B cell (primary cell): ENCODE measurements around the gene CMPK1. TPM values are rescaled to one million over a fixed set of nuclear protein-coding genes. Genes with fewer than 3 reads are reported as not detected.
A peak's percentile ranks its signal among the peaks of the same experiment; 100 is the strongest.

Source experiments
- ATAC-seq: fragments of 200-7000 bp; cut with Tn5 transposase; one replicate; pipeline ENCODE4 v1.10.0; 2021; ENCODE audit warnings: low read depth, mild to moderate bottlenecking, moderate number of reproducible peaks, moderate library complexity
- CTCF ChIA-PET: fragments of 350-600 bp; sonication (Branson Sonifier 250); formaldehyde crosslinking; loops from one replicate; lab custom pipeline; 2021; ENCODE audit warnings: antibody characterized with exemption, inconsistent platforms; lab: Charles Lee
- POLR2A ChIA-PET: fragments of 350-600 bp; sonication (Branson Sonifier 250); formaldehyde crosslinking; loops from one replicate; lab custom pipeline; 2021; ENCODE audit warnings: antibody characterized with exemption; lab: Charles Lee
- DNase-seq: peaks from one replicate; pipeline ENCODE4 v3.0.0; 2013
- H2AFZ ChIP-seq: 2 replicates; pipeline ENCODE4 v1.6.1; 2012; ENCODE audit warnings: mild to moderate bottlenecking, low read depth, low read length; ENCODE audit not compliant: insufficient read depth, poor library complexity, severe bottlenecking
- H3K27ac ChIP-seq, 2 donors: 1 replicate in 1 of 2; 2 replicates in 1 of 2; pipeline ENCODE4 v1.5.1; 2012 to 2013; ENCODE audit warnings: low read length in 2 of 2, mild to moderate bottlenecking in 2 of 2, moderate library complexity in 1 of 2
- H3K27me3 ChIP-seq, 4 experiments: fragments of 200-600 bp in 1 of 4; sonication (generic) in 1 of 4; replicated peaks in 1 of 4; 1 replicate in 2 of 4; 2 replicates in 2 of 4; pipeline versions ENCODE4 v1.6.1 to v1.7.0; 2013 to 2016; ENCODE audit warnings: low read length in 3 of 4, mild to moderate bottlenecking in 2 of 4, mixed read lengths in 1 of 4, moderate library complexity in 1 of 4; ENCODE audit not compliant: insufficient read depth in 4 of 4, control insufficient read depth in 3 of 4; ENCODE audit errors: control extremely low read depth in 1 of 4
- H3K36me3 ChIP-seq, 2 experiments: replicated peaks in 1 of 2; 1 replicate in 1 of 2; 2 replicates in 1 of 2; pipeline versions ENCODE4 v1.6.1 to v1.7.1; 2013; ENCODE audit warnings: low read length in 1 of 2; ENCODE audit not compliant: insufficient read depth in 2 of 2, control insufficient read depth in 1 of 2; ENCODE audit errors: control extremely low read depth in 1 of 2, extremely low read depth in 1 of 2
- H3K4me1 ChIP-seq, 2 donors: fragments of 200-600 bp in 1 of 2; sonication (generic) in 1 of 2; 1 replicate in 1 of 2; 2 replicates in 1 of 2; pipeline versions ENCODE4 v1.5.1 to v1.6.1; 2013 to 2017; ENCODE audit warnings: low read length in 2 of 2; ENCODE audit not compliant: control insufficient read depth in 2 of 2, insufficient read depth in 2 of 2
- H3K4me2 ChIP-seq: replicated peaks from 2 replicates; pipeline ENCODE3; 2012; ENCODE audit warnings: mild to moderate bottlenecking, low read depth, low read length; ENCODE audit not compliant: poor library complexity, severe bottlenecking
- H3K4me3 ChIP-seq, 5 experiments: fragments of 200-600 bp in 1 of 5; sonication (generic) in 1 of 5; 1 replicate in 3 of 5; 2 replicates in 2 of 5; pipeline versions ENCODE4 v1.5.1 to v1.7.0; 2011 to 2016; ENCODE audit warnings: low read length in 4 of 5, mild to moderate bottlenecking in 4 of 5, low read depth in 2 of 5, control low read depth in 1 of 5, moderate library complexity in 1 of 5; ENCODE audit not compliant: insufficient read depth in 1 of 5; ENCODE audit errors: control extremely low read depth in 1 of 5, extremely low read depth in 1 of 5
- H3K79me2 ChIP-seq: fragments of 200-600 bp; sonication (generic); one replicate; pipeline ENCODE4 v1.6.0; 2016; ENCODE audit warnings: low read length; ENCODE audit not compliant: control insufficient read depth, insufficient read depth
- H3K9ac ChIP-seq: fragments of 200-600 bp; sonication (generic); 2 replicates; pipeline ENCODE4 v1.6.1; 2017; ENCODE audit warnings: mild to moderate bottlenecking, low read length, moderate library complexity
- H3K9me3 ChIP-seq, 3 donors: one replicate each; pipeline versions ENCODE4 v1.6.1 to v1.7.1; 2013; ENCODE audit warnings: low read length in 2 of 3; ENCODE audit not compliant: control insufficient read depth in 2 of 3, insufficient read depth in 1 of 3; ENCODE audit errors: control extremely low read depth in 1 of 3
- H4K20me1 ChIP-seq: 2 replicates; pipeline ENCODE4 v1.6.0; 2012; ENCODE audit warnings: mild to moderate bottlenecking, low read length; ENCODE audit not compliant: insufficient read depth, control insufficient read depth, poor library complexity, severe bottlenecking
- H3K27ac Mint-ChIP-seq: one replicate; pipeline ENCODE4 v1.8.0; 2021; ENCODE audit warnings: mixed read lengths
- H3K27me3 Mint-ChIP-seq: one replicate; pipeline ENCODE4 v1.8.0; 2021; ENCODE audit warnings: mixed read lengths
- H3K4me1 Mint-ChIP-seq: one replicate; pipeline ENCODE4 v1.8.0; 2021; ENCODE audit warnings: mixed read lengths
- H3K4me3 Mint-ChIP-seq: one replicate; pipeline ENCODE4 v1.8.0; 2021; ENCODE audit warnings: mixed read lengths
- H3K9me3 Mint-ChIP-seq: one replicate; pipeline ENCODE4 v1.8.0; 2022; ENCODE audit warnings: mixed read lengths; ENCODE audit not compliant: insufficient read depth
- EZH2 ChIP-seq: IDR thresholded peaks from 2 replicates; pipeline ENCODE4 v1.6.1; 2012; ENCODE audit warnings: borderline replicate concordance, low read depth, mild to moderate bottlenecking, moderate library complexity, low read length; ENCODE audit not compliant: insufficient read depth, poor library complexity, severe bottlenecking
- WGBS: methylation state at CpG from one replicate; pipeline ENCODE4 v1.1.5; 2013; ENCODE audit warnings: missing lambda C conversion rate; ENCODE audit not compliant: insufficient coverage; 5-methylcytosine and 5-hydroxymethylcytosine counted together
- intact Hi-C: fragments of 100-400 bp; cut with micrococcal nuclease; formaldehyde crosslinking; loops from one replicate; pipeline ENCODE4 v1.10.0; 2022
- polyA plus RNA-seq: library from polyadenylated mRNA; depleted of rRNA; stranded (reverse); fragments of >200 nt; gene quantifications from 2 replicates; pipeline ENCODE4 v1.2.3, GENCODE V29; 2012
- total RNA-seq, 2 donors: library from RNA; stranded (reverse); fragments of 120-200 nt in 1 of 2; gene quantifications; 1 replicate in 1 of 2; 2 replicates in 1 of 2; pipeline versions ENCODE4 v1.2.3 to v1.2.4, GENCODE V29; 2013 to 2022
- TF ChIP-seq, protein P1 (sequence below): fragments of 200-600 bp; IDR thresholded peaks from one replicate; pipeline ENCODE4 v1.8.0; 2022; ENCODE audit warnings: antibody characterized with exemption, mild to moderate bottlenecking

CMPK1 gene
- total and polyA plus RNA-seq, 2 donors (not counting 1 experiment from before 2014, with no cell fraction given), result 16.8 to 97.4 TPM

DNA sequence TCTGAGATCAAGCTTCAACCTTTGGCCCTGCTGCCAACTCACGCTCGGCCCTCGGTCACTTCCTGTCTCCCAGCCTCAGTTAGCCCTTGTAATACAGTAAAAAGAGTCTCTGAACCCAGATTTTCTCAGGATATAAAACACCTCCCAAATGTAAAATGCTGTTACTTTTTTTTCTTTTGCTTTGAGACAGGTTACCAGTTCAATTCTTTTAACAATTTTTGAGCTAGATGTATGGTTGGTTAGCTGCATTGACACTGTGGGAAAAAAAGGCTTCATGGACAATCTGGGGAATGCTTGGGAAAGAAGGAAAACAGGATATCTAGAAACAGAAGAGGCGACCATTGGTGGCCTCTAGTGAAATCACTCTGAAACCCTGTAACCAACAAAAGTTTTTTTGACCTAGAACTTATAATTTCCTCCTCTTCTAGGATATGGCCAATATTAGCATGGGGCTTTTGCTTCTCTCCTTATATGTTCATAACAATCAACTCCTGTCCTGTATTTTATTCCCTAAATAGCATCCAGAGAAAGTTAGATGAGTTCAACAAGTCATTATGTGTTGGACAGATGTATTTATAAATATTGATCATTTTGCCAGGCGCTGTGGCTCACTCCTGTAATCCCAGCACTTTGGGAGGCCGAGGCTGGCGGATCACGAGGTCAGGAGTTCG, 1.3 kb downstream of the CMPK1 start:
- H3K9me3 Mint-ChIP-seq, result no peaks in the 10 kb centered on the region
- Histone ChIP-seq H4K20me1 (peaks cover 30% of the 10 kb centered on the region), H3K9ac (peak overlapping the region; percentile 91), H2AFZ (peak overlapping the region; percentile 97), H3K9me3 (no peaks in the 10 kb centered on the region), H3K79me2 (peaks cover 48% of the 10 kb centered on the region), H3K4me2 (peak overlapping the region; percentile 87), H3K4me3 (peak overlapping the region; percentile 59 to 97 (median 80)), H3K27ac (peak overlapping the region; percentile 49 to 83), H3K36me3 (no peaks in the 10 kb centered on the region), H3K4me1 (peaks cover 14 to 19% of the 10 kb centered on the region in 2 donors), H3K27me3 (no peaks in the 10 kb centered on the region)
- H3K27ac Mint-ChIP-seq, result peak overlapping the region; percentile 92
- no peak for DNase-seq
- no peak for TF ChIP-seq EZH2
- TF ChIP-seq, protein P1, sequence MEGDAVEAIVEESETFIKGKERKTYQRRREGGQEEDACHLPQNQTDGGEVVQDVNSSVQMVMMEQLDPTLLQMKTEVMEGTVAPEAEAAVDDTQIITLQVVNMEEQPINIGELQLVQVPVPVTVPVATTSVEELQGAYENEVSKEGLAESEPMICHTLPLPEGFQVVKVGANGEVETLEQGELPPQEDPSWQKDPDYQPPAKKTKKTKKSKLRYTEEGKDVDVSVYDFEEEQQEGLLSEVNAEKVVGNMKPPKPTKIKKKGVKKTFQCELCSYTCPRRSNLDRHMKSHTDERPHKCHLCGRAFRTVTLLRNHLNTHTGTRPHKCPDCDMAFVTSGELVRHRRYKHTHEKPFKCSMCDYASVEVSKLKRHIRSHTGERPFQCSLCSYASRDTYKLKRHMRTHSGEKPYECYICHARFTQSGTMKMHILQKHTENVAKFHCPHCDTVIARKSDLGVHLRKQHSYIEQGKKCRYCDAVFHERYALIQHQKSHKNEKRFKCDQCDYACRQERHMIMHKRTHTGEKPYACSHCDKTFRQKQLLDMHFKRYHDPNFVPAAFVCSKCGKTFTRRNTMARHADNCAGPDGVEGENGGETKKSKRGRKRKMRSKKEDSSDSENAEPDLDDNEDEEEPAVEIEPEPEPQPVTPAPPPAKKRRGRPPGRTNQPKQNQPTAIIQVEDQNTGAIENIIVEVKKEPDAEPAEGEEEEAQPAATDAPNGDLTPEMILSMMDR, result no peak
- 59% methylated on average over 8 of the region's 9 CpGs for WGBS
- no peak for ATAC-seq
- ChIA-PET CTCF (interaction anchor here (0.8 to 3.0 kb wide), 3 partner anchors 17 to 142 kb away, joined by 4 to 13 read pairs (median 5); partner anchors contain the start of gene FOXD2), POLR2A (no interaction called here)
- intact Hi-C loops, result loop anchor here (1.0 to 10.0 kb wide), 3 partner anchors 21 to 620 kb away; partner anchors contain the start of genes EFCAB14 and STIL
- no peaks in the 10 kb centered on the region for H3K27me3 Mint-ChIP-seq
- peak overlapping the region; percentile 97 for H3K4me3 Mint-ChIP-seq
- H3K4me1 Mint-ChIP-seq, result peaks cover 20% of the 10 kb centered on the region

DNA sequence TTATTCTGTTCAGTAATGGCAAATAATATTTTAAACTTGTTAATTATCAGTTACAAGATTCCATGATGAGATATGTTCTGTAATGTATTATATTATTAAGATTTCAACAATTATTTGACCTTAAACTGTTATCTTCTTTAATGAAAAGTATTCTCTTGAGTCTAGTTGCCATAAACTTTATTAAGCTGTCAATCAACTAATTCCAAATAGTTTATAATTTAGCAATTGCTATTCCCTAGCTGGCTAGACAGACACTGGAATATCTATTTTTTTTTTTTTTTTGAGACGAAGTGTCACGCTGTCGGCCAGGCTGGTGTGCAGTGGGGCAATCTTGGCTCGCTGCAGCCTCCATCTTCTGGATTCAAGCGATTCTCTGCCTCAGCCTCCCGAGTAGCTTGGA, 3.8 kb downstream of the CMPK1 start:
- Mint-ChIP-seq H3K27me3 (no peaks in the 10 kb centered on the region), H3K4me1 (peaks cover 20% of the 10 kb centered on the region), H3K27ac (no peak overlapping the region), H3K4me3 (no peak overlapping the region), H3K9me3 (no peaks in the 10 kb centered on the region)
- ATAC-seq (no peak), DNase-seq (no peak)
- intact Hi-C loops, result loop anchor here (10.0 kb wide), 1 partner anchor 623 kb away; the partner anchor contains the start of gene EFCAB14
- H3K9me3 ChIP-seq, result no peaks in the 10 kb centered on the region
- no peaks in the 10 kb centered on the region for H3K27me3 ChIP-seq
- ChIA-PET POLR2A (no interaction called here), CTCF (no interaction called here)
- no peak for TF ChIP-seq EZH2
- TF ChIP-seq, protein P1, result no peak
- no peak overlapping the region for H3K9ac ChIP-seq
- H3K27ac ChIP-seq, result no peak overlapping the region
- peaks cover 68% of the 10 kb centered on the region for H3K79me2 ChIP-seq
- WGBS, result 75% methylated on average over 4 of the region's 6 CpGs
- no peak overlapping the region for H3K4me3 ChIP-seq
- H3K4me1 ChIP-seq, result peaks cover 14 to 19% of the 10 kb centered on the region in 2 donors
- H3K4me2 ChIP-seq, result no peak overlapping the region
- no peak overlapping the region for H2AFZ ChIP-seq
- H4K20me1 ChIP-seq, result peaks cover 44% of the 10 kb centered on the region
- no peaks in the 10 kb centered on the region for H3K36me3 ChIP-seq
